Fibroblast of pulmonary artery (primary cell): Measurements from ENCODE around the gene RUFY1.

Experiments
- DNase-seq: peaks from one replicate; pipeline ENCODE4 v3.0.0-alpha.2; 2010; ENCODE audit warnings: low read depth
- H3K4me3 ChIP-seq: replicated peaks from 2 replicates; pipeline ENCODE4 v1.5.1; 2011; ENCODE audit warnings: low read depth, mild to moderate bottlenecking, control low read depth, low read length, moderate library complexity
- TF ChIP-seq, protein P1 (sequence below): IDR thresholded peaks from 2 replicates; pipeline ENCODE4 v1.5.1; 2011; ENCODE audit warnings: mild to moderate bottlenecking, control low read depth, low read length, inconsistent platforms; ENCODE audit errors: missing control alignments

The RUFY1 gene

DNA sequence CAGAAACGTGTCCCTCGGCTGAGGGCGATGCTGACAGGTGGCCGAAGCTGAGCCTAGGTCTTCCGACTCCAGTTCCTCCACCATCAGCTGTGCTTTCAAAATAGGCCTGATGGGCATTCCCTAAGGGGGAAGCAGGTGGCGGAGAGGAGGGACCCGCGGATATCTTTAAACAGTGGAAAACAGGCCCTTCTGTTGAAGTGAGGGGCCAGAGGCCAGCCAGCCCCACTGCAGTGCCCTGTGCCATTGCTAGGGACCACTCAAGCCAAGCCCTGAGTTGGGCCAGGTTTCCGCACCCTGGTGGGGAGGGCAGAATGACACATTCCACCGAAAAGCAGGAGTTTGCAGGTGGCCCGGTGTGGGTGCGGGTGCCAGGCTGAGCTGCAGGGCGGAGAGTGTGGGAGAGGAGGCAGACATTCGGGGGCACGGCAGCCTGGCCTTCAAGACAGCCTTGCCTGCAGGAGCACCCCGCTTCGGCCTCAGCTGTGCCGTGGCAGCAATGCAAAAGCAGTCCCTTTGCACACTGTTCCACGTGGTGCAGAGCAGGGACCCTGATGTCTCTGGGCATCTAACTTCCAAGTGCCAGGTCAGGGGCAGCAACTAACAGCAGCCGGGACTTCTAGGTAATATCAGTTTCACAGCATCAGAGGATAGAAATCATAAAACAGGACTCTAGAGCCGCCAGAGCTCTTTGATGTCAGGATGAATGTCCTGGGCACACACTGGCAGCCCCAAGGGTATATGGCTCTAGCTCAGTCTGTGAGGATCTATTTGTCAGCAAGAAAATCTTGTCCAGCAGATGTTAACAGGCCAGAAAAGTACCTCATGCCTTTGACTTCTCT lies 55.9 kb downstream of the RUFY1 start:
- no peak for DNase-seq
- TF ChIP-seq, protein P1, sequence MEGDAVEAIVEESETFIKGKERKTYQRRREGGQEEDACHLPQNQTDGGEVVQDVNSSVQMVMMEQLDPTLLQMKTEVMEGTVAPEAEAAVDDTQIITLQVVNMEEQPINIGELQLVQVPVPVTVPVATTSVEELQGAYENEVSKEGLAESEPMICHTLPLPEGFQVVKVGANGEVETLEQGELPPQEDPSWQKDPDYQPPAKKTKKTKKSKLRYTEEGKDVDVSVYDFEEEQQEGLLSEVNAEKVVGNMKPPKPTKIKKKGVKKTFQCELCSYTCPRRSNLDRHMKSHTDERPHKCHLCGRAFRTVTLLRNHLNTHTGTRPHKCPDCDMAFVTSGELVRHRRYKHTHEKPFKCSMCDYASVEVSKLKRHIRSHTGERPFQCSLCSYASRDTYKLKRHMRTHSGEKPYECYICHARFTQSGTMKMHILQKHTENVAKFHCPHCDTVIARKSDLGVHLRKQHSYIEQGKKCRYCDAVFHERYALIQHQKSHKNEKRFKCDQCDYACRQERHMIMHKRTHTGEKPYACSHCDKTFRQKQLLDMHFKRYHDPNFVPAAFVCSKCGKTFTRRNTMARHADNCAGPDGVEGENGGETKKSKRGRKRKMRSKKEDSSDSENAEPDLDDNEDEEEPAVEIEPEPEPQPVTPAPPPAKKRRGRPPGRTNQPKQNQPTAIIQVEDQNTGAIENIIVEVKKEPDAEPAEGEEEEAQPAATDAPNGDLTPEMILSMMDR = no peak

DNA sequence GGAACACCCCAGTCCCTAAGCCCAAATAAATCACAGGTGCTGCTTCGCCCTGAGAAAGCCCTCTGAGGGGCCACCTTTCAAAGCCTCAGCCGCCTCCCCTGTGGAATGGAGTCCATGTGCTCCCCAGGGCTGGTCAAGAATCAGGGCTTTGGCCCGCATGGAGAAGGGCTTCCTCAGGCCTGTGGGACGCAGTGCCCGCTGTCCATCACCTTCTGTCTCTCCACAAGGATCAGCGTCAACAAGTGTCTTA lies 56.5 kb downstream of the RUFY1 start:
- no peak overlapping the region for H3K4me3 ChIP-seq
- DNase-seq = no peak
- TF ChIP-seq, protein P1 = no peak

More for the DNA sequence above, 55.9 kb downstream of the RUFY1 start:
- no peak overlapping the region for H3K4me3 ChIP-seq

DNA sequence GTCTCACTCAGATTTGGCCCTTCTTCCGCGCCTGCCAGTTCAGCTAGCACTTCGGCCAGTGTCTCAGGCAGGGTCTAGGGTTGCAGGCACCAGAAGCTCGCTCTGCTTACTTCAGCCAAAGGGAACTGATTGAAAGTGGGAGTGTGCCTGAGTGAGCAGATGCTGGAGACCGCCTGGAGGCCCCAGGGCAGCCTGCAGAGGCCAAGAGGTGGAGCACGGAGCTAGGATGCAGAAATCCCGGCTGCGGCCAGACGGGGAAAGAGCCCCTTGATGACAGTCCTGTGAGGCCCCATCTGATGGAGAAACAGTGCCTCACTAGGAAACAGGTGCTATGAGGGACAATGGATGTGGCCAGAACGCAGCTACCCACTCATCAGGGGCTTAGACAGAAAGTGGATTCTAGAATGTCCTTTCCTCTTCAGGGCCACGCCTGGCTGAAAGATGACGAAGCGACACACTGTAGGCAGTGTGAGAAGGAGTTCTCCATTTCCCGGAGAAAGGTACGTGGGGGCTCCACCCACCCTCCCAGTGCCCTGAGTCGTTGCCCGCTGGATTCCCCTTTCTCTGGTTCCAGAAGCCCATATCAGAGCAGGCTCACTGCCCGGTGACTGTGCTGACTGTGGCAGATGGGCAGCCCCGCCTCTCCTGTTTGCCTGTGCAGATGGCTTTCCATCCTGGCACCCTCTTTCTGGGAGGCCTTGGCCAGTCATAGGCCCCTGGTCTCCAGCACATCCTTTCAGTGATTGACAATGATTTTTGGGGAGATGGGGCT lies 57.0 kb downstream of the RUFY1 start:
- no peak for DNase-seq
- TF ChIP-seq, protein P1 = no peak
- H3K4me3 ChIP-seq = no peak overlapping the region

DNA sequence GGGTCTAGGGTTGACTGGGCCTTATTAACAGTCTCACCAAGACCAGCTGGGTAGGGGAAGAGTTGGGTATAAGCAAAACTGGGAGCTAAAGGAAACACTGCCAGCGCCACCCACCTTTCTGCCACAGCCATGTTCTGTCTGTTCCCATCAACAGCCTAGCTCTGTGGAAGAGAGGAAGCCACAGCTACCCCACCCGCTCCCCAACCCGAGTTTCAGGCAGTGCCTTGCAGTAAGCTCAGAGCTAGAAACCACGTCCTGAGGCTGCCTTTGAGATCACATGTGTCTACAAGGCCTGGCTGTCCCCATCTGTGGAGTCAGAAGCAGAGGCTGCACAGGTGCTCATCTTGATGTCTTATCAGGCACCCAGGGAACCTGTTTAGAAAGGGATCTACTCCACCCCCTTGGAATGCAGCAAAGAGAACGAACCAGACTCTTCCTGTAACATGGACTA lies 57.8 kb downstream of the RUFY1 start:
- DNase-seq = no peak
- TF ChIP-seq, protein P1 = no peak
- H3K4me3 ChIP-seq = no peak overlapping the region

DNA sequence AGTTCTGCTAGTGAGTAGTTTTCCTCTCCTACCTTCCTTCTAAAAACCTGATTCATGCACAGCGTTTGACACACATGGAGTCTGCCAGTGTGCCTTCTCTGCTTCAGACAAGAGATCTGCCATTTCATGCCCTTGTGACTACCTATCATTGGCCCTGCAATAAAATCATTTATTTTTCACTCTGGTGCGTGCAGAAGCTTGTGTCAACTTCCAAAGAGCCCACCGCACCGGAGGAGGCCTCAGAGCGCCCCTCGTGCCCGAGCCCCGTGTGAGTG lies 59.4 kb downstream of the RUFY1 start:
- H3K4me3 ChIP-seq = no peak overlapping the region
- TF ChIP-seq, protein P1 = no peak
- DNase-seq = no peak

DNA sequence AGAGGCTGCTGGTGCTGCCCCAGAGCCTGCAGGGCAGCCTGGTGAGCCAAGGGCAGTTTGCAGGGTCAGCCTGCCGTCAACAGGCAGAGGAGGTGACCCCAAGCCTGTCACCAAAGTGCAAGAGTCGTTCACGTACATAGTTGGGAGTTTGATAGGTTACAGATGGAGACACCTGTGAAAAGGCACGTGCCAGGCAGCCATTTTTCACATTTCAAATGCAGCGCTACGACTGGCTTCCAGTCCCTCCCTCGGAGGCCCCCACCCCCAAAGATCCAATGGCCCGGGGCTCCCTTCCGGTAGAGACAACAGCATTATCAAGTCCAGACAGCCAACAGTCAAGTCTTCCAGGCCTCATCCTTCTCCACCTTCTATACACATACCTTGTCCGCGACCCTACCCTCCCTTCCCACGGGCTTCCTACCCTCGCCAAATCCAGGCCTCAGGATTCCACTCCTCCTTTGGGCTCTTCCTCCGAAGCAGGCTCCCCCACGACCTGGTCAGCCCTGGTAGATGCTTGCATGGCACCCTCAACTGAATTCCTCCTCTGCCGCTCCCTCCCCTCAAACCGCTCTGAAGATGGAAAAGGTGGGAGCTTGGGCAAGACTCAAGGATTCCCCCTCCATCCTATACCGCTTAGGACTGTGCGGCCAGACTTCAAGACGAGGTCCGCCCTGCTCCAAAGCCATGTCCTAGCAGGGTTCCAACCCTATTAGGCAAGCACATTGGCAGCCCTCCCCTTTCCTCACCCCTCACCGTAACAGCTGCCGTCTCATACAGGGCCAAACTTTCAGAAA lies 60.0 kb downstream of the RUFY1 start:
- H3K4me3 ChIP-seq = no peak overlapping the region
- DNase-seq = no peak
- TF ChIP-seq, protein P1 = no peak
